SK-N-SH (cell line): Measurements from ENCODE around the gene ELFN2.

Experiments
- EP300 ChIP-seq, 2 experiments: IDR thresholded peaks; 2 replicates each; pipeline versions ENCODE4 v1.4.0 to v1.6.1; 2012; ENCODE audit warnings: borderline replicate concordance in 1 of 2, low read depth in 1 of 2, low read length in 1 of 2
- FOSL2 ChIP-seq: IDR thresholded peaks from 2 replicates; pipeline ENCODE4 v1.4.0; 2012; ENCODE audit warnings: low read depth, mild to moderate bottlenecking, moderate library complexity, borderline replicate concordance
- GABPA ChIP-seq: IDR thresholded peaks from 2 replicates; pipeline ENCODE4 v1.4.0; 2012; ENCODE audit warnings: low read depth, mild to moderate bottlenecking
- MEF2A ChIP-seq: IDR thresholded peaks from 2 replicates; pipeline ENCODE4 v1.4.0; 2012; ENCODE audit warnings: low read depth, borderline replicate concordance
- POLR2AphosphoS5 ChIP-seq: IDR thresholded peaks from 2 replicates; pipeline ENCODE4 v1.6.1; 2012; ENCODE audit warnings: low read depth, low read length
- RAD21 ChIP-seq: IDR thresholded peaks from 2 replicates; pipeline ENCODE4 v1.6.1; 2012; ENCODE audit warnings: mild to moderate bottlenecking, low read length
- TAF1 ChIP-seq: IDR thresholded peaks from 2 replicates; pipeline ENCODE4 v1.6.1; 2012; ENCODE audit warnings: low read depth, mild to moderate bottlenecking, low read length, moderate library complexity, borderline replicate concordance
- YY1 ChIP-seq: IDR thresholded peaks from 2 replicates; pipeline ENCODE4 v1.4.0; 2012; ENCODE audit warnings: low read depth, mild to moderate bottlenecking
- TF ChIP-seq, protein P1 (sequence below): fragments of 200-600 bp; sonication (generic); IDR thresholded peaks from 2 replicates; pipeline ENCODE4 v1.6.1; 2017; ENCODE audit warnings: antibody characterized with exemption, mild to moderate bottlenecking, moderate library complexity
- TF ChIP-seq, protein P2 (sequence below): IDR thresholded peaks from 2 replicates; pipeline ENCODE4; 2012
- TF ChIP-seq, protein P3 (sequence below): IDR thresholded peaks from 2 replicates; pipeline ENCODE4 v1.4.0; 2012; ENCODE audit warnings: low read depth, borderline replicate concordance

DNA sequence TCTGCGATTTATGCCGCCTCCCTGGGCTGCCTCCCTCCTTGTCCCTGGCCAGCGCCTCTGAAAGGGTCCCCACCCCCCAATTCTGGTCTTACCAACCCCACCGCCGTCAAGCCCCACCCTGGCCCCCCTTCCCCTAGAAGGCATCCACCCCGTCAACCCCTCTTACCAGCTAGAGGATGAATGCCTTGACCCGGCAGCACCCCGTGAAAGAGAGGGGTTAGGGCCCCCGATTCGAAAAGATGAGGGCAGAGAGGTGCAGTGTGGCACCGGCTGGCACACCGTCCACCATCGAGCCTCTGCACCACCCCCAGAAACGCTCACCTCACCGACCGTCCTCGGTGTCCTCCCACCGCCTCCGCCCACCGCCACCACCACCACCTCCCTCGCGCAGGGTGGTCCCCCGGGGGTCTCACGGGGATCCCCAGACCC is 559 bp downstream of the ELFN2 start:
- TF ChIP-seq, protein P1, sequence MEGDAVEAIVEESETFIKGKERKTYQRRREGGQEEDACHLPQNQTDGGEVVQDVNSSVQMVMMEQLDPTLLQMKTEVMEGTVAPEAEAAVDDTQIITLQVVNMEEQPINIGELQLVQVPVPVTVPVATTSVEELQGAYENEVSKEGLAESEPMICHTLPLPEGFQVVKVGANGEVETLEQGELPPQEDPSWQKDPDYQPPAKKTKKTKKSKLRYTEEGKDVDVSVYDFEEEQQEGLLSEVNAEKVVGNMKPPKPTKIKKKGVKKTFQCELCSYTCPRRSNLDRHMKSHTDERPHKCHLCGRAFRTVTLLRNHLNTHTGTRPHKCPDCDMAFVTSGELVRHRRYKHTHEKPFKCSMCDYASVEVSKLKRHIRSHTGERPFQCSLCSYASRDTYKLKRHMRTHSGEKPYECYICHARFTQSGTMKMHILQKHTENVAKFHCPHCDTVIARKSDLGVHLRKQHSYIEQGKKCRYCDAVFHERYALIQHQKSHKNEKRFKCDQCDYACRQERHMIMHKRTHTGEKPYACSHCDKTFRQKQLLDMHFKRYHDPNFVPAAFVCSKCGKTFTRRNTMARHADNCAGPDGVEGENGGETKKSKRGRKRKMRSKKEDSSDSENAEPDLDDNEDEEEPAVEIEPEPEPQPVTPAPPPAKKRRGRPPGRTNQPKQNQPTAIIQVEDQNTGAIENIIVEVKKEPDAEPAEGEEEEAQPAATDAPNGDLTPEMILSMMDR = no peak
- TF ChIP-seq POLR2AphosphoS5 = no peak
- no peak for TF ChIP-seq EP300 (IDR thresholded peaks at IDR 0.05; ENCODE audit: borderline replicate concordance in 1 of 2, low read depth in 1 of 2, low read length in 1 of 2)
- no peak for TF ChIP-seq RAD21
- TF ChIP-seq GABPA = no peak
- no peak for TF ChIP-seq YY1
- TF ChIP-seq MEF2A = no peak
- TF ChIP-seq, protein P2, sequence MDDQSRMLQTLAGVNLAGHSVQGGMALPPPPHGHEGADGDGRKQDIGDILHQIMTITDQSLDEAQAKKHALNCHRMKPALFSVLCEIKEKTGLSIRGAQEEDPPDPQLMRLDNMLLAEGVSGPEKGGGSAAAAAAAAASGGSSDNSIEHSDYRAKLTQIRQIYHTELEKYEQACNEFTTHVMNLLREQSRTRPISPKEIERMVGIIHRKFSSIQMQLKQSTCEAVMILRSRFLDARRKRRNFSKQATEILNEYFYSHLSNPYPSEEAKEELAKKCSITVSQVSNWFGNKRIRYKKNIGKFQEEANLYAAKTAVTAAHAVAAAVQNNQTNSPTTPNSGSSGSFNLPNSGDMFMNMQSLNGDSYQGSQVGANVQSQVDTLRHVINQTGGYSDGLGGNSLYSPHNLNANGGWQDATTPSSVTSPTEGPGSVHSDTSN = no peak
- TF ChIP-seq TAF1 = no peak
- TF ChIP-seq, protein P3, sequence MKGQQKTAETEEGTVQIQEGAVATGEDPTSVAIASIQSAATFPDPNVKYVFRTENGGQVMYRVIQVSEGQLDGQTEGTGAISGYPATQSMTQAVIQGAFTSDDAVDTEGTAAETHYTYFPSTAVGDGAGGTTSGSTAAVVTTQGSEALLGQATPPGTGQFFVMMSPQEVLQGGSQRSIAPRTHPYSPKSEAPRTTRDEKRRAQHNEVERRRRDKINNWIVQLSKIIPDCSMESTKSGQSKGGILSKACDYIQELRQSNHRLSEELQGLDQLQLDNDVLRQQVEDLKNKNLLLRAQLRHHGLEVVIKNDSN = no peak
- no peak for TF ChIP-seq FOSL2
